ENCODE measurements around the gene KLHDC7B. TPM values are rescaled to one million over a fixed set of nuclear protein-coding genes. Genes with fewer than 3 reads are reported as not detected.
A peak's percentile ranks its signal among the peaks of the same experiment; 100 is the strongest.

The KLHDC7B gene
- total RNA-seq, 1 experiment from 2014 or later, result not detected

- no peak overlapping the region for H3K4me3 Mint-ChIP-seq
- peaks cover 6% of the 10 kb centered on the region for H3K4me1 Mint-ChIP-seq
- no peaks in the 10 kb centered on the region for H3K9me3 Mint-ChIP-seq
- no peak overlapping the region for H3K27ac Mint-ChIP-seq
- DNase-seq (ENCODE audit: low spot score) (peak; percentile 85), ATAC-seq (peak; percentile 97)
- no peaks in the 10 kb centered on the region for H3K36me3 Mint-ChIP-seq
- TF ChIP-seq CTCF (IDR thresholded peaks at IDR 0.05) (peak; percentile 33; the same call in 1 of the 2 replicates), USF2 (CRISPR knock-in tag; IDR thresholded peaks at IDR 0.05) (no peak)
- CTCF ChIA-PET, result interaction anchor here (0.6 to 2.6 kb wide), 33 partner anchors 8 to 276 kb away, joined by 3 to 24 read pairs (median 5); partner anchors contain the start of genes ADM2, HDAC10, LMF2 and NCAPH2
- POLR2A ChIA-PET, result interaction anchor here (0.6 to 1.5 kb wide), 2 partner anchors 13 to 34 kb away, joined by 3 read pairs; no protein-coding TSS in a partner anchor
- H3K27me3 Mint-ChIP-seq (ENCODE audit: low read depth), result peaks cover 3% of the 10 kb centered on the region
Measured at GRCh38 chr22:50498322-50498890, 47.3 kb upstream of the KLHDC7B start.

GRCh38 chr22:50500452-50500851, 45.2 kb upstream of the KLHDC7B start:
- CTCF ChIA-PET, result interaction anchor here (0.6 kb wide), 1 partner anchor 62 kb away, joined by 3 read pairs; the partner anchor contains the start of gene SYCE3
- H3K36me3 Mint-ChIP-seq, result no peaks in the 10 kb centered on the region
- TF ChIP-seq AR (CRISPR knock-in tag; IDR thresholded peaks at IDR 0.05), result no peak
- no peak for TF ChIP-seq ELF4 (CRISPR knock-in tag; IDR thresholded peaks at IDR 0.05; ENCODE audit: low read depth)
- TF ChIP-seq SMAD4 (CRISPR knock-in tag; IDR thresholded peaks at IDR 0.05), result no peak
- no peak for TF ChIP-seq MXD4 (CRISPR knock-in tag; IDR thresholded peaks at IDR 0.05; ENCODE audit: borderline replicate concordance)
- no peak for TF ChIP-seq ESRRA (CRISPR knock-in tag; IDR thresholded peaks at IDR 0.05; ENCODE audit: borderline replicate concordance)
- TF ChIP-seq ERG (CRISPR knock-in tag; IDR thresholded peaks at IDR 0.05), result no peak
- TF ChIP-seq ZNF425 (CRISPR knock-in tag; conservative IDR thresholded peaks at IDR 0.05), result no peak
- no peak for TF ChIP-seq ZNF263 (CRISPR knock-in tag; IDR thresholded peaks at IDR 0.05; ENCODE audit: low read depth)
- no peak for TF ChIP-seq ARID4B (CRISPR knock-in tag; IDR thresholded peaks at IDR 0.05; ENCODE audit: borderline replicate concordance)
- no peak for TF ChIP-seq CREM (CRISPR knock-in tag; IDR thresholded peaks at IDR 0.05)
- no peak for TF ChIP-seq FOXK1 (CRISPR knock-in tag; IDR thresholded peaks at IDR 0.05)
- TF ChIP-seq EMX1 (CRISPR knock-in tag; IDR thresholded peaks at IDR 0.05), result no peak
- no peak for TF ChIP-seq ZNF671 (CRISPR knock-in tag; IDR thresholded peaks at IDR 0.05)
- TF ChIP-seq ZSCAN18 (CRISPR knock-in tag; IDR thresholded peaks at IDR 0.05), result no peak
- no peak for TF ChIP-seq SMAD3 (CRISPR knock-in tag; IDR thresholded peaks at IDR 0.05; ENCODE audit: borderline replicate concordance)
- TF ChIP-seq GRHL2 (CRISPR knock-in tag; IDR thresholded peaks at IDR 0.05; ENCODE audit: insufficient replicate concordance, severe bottlenecking), result no peak

More at GRCh38 chr22:50500452-50500851, 45.2 kb upstream of the KLHDC7B start:
- POLR2A ChIA-PET, result no interaction called here
- DNase-seq (ENCODE audit: low spot score), result no peak
- H3K27me3 Mint-ChIP-seq (ENCODE audit: low read depth), result no peaks in the 10 kb centered on the region; the same call in 1 of the 2 replicates
- no peak overlapping the region for H3K4me3 Mint-ChIP-seq
- no peak overlapping the region for H3K27ac Mint-ChIP-seq
- no peak for ATAC-seq
- no peaks in the 10 kb centered on the region for H3K9me3 Mint-ChIP-seq
- peaks cover 6% of the 10 kb centered on the region for H3K4me1 Mint-ChIP-seq
